Measurements from ENCODE around the gene MOSPD3. TPM values are rescaled to one million over a fixed set of nuclear protein-coding genes. Genes with fewer than 3 reads are reported as not detected.

MOSPD3 gene
- total and polyA plus RNA-seq, 2 of the 13 experiments (the other 11 are each of a cell fraction or from before 2014, with no cell fraction given), result 7.6 to 8.8 TPM

GRCh38 chr7:100655908-100656674, 43.8 kb downstream of the MOSPD3 start, which contains the start of gene ACTL6B (continued):
- TF ChIP-seq CAMTA2 (CRISPR knock-in tag; IDR thresholded peaks at IDR 0.05; ENCODE audit: borderline replicate concordance) (no peak; the same call in 1 of the 2 replicates), ELF1 (CRISPR knock-in tag; IDR thresholded peaks at IDR 0.05) (no peak), EP300 (IDR thresholded peaks at IDR 0.05; ENCODE audit: low read depth in 2 of 2, low read length in 2 of 2) (no peak), EP300 (CRISPR knock-in tag; IDR thresholded peaks at IDR 0.05; ENCODE audit: borderline replicate concordance) (no peak), ZFP36 (IDR thresholded peaks at IDR 0.05; ENCODE audit: borderline replicate concordance, low read depth, low read length, partially characterized antibody) (no peak), ZNF513 (CRISPR knock-in tag; conservative IDR thresholded peaks at IDR 0.05) (no peak), KAT2B (IDR thresholded peaks at IDR 0.05; ENCODE audit: borderline replicate concordance, low read depth, low read length) (no peak), ZNF770 (CRISPR knock-in tag; IDR thresholded peaks at IDR 0.05) (peak; percentile 37; the same call in 1 of the 2 replicates), ZNF562 (CRISPR knock-in tag; IDR thresholded peaks at IDR 0.05; ENCODE audit: borderline replicate concordance) (no peak), HOXA9 (CRISPR knock-in tag; IDR thresholded peaks at IDR 0.05; ENCODE audit: borderline replicate concordance) (peak; percentile 72; the same call in 1 of the 2 replicates), KAT8 (CRISPR knock-in tag; IDR thresholded peaks at IDR 0.05) (peak; percentile 64), SOX13 (IDR thresholded peaks at IDR 0.05) (no peak), SOX13 (CRISPR knock-in tag; conservative IDR thresholded peaks at IDR 0.05 in 1 of 2, IDR thresholded peaks at IDR 0.05 in 1 of 2) (peak in 1 of 2 experiments; percentile 59; a peak in 1 of 4 replicates), ZNF574 (CRISPR knock-in tag; IDR thresholded peaks at IDR 0.05) (peak; percentile 62; the same call in 1 of the 2 replicates), ZNF44 (CRISPR knock-in tag; IDR thresholded peaks at IDR 0.05) (peak; percentile 44; the same call in 1 of the 2 replicates), ZKSCAN5 (CRISPR knock-in tag; IDR thresholded peaks at IDR 0.05) (no peak), IKZF1 (IDR thresholded peaks at IDR 0.05) (no peak)
- TF ChIP-seq, protein P1, sequence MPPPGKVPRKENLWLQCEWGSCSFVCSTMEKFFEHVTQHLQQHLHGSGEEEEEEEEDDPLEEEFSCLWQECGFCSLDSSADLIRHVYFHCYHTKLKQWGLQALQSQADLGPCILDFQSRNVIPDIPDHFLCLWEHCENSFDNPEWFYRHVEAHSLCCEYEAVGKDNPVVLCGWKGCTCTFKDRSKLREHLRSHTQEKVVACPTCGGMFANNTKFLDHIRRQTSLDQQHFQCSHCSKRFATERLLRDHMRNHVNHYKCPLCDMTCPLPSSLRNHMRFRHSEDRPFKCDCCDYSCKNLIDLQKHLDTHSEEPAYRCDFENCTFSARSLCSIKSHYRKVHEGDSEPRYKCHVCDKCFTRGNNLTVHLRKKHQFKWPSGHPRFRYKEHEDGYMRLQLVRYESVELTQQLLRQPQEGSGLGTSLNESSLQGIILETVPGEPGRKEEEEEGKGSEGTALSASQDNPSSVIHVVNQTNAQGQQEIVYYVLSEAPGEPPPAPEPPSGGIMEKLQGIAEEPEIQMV (CRISPR knock-in tag; IDR thresholded peaks at IDR 0.05; ENCODE audit: low read depth), result no peak
- TF ChIP-seq, protein P2, sequence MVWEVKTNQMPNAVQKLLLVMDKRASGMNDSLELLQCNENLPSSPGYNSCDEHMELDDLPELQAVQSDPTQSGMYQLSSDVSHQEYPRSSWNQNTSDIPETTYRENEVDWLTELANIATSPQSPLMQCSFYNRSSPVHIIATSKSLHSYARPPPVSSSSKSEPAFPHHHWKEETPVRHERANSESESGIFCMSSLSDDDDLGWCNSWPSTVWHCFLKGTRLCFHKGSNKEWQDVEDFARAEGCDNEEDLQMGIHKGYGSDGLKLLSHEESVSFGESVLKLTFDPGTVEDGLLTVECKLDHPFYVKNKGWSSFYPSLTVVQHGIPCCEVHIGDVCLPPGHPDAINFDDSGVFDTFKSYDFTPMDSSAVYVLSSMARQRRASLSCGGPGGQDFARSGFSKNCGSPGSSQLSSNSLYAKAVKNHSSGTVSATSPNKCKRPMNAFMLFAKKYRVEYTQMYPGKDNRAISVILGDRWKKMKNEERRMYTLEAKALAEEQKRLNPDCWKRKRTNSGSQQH (CRISPR knock-in tag; IDR thresholded peaks at IDR 0.05; ENCODE audit: low read depth), result peak; percentile 92
